Coronary artery (tissue), 2 donors: ENCODE measurements around the gene KRTAP1-5.

ENCODE experiments used
- DNase-seq: peaks from one replicate; pipeline ENCODE4 v3.0.0-alpha.2; 2017; ENCODE audit warnings: low spot score
- H3K27ac ChIP-seq, 2 donors: fragments of 200-600 bp; sonication (generic); one replicate each; pipeline ENCODE4 v1.5.1; 2016 to 2019
- H3K4me3 ChIP-seq: fragments of 200-600 bp; sonication (generic); 2 replicates; pipeline ENCODE4 v1.5.1; 2016; ENCODE audit warnings: mild to moderate bottlenecking, moderate library complexity
- CTCF ChIP-seq: fragments of 200-600 bp; sonication (generic); IDR thresholded peaks from one replicate; pipeline ENCODE4 v1.5.1; 2019; ENCODE audit warnings: antibody characterized with exemption

Gene KRTAP1-5

DNA sequence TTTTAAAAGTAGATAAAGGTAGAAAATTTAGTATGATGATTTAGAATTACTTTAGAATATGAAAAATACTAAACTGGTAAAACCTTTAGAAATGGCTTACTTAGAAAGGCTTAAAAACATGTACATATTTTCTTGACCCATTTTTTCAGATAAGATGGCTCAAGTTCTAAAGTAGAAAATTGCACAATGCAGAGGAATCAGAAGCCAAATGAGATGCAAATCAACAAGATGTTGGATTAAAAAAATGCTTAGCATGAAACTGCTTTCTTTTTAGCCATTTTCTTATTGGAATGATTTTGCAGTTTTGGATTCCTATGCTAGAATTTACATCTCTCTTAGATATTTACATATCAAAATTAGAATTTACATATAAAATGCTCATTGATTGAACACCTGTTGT, 16.6 kb downstream of the KRTAP1-5 start:
- Histone ChIP-seq H3K4me3 (no peak overlapping the region), H3K27ac (no peak overlapping the region)
- no peak for TF ChIP-seq CTCF
- DNase-seq, result no peak

- no peak for DNase-seq
- Histone ChIP-seq H3K4me3 (no peak overlapping the region), H3K27ac (no peak overlapping the region)
- no peak for TF ChIP-seq CTCF
Measured at GRCh38 chr17:41009936-41010335, 17.1 kb downstream of the KRTAP1-5 start.

DNA sequence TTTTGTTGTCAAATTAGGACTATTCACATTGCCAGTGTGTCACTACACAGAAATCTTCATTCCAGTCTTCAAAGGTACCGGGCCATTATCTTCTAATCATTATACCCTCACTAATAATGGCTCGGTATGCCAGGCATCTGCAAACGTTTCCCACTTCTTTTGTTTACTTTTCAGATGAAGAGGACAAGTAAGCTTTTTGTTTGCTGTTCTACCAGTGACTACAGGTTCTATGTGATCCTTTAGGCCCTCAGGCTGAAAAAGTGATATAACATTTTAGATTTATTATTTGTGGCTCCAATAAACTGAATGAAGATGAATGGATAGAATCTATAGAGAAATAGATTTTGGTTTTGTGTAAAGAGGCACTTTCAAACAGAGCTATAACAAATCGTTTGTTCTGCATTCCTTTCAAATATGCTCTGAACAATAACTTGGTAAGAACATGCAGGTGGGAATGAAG, 17.7 kb downstream of the KRTAP1-5 start:
- DNase-seq, result no peak
- no peak overlapping the region for H3K27ac ChIP-seq
- TF ChIP-seq CTCF, result no peak
- H3K4me3 ChIP-seq, result no peak overlapping the region

- no peak for TF ChIP-seq CTCF
- no peak within 1 kb of the TSS for H3K27ac ChIP-seq
- DNase-seq, result no peak
- H3K4me3 ChIP-seq, result no peak within 1 kb of the TSS
Measured at GRCh38 chr17:41008811-41009210, 18.2 kb downstream of the KRTAP1-5 start, which contains the start of gene KRTAP3-1. Gene KRTAP3-1, minus strand, starts transcription at chr17:41009128. Its CDS starts 54 bp downstream, at chr17:41009074.

DNA sequence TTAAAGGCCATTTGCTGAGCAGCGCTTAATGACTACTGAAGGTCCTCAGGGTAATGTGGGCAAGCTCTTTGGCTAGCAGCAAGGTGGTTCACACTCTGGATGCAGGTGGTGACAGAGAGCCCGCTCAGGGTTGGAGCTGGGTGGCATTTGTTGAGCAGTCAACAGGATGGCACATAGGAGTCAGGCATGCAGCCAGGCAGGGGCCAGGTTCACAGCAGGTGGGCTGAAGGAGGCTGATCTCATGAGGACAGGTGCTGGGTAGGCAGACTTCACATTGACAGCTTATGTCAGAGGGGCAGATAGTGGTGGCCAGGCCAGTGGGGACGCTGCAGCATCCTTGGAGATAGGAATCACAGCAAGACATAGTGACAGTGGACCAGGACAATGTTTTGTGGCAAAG, 22.6 kb downstream of the KRTAP1-5 start:
- no peak overlapping the region for H3K27ac ChIP-seq
- DNase-seq, result no peak

GRCh38 chr17:41003926-41004325, 23.1 kb downstream of the KRTAP1-5 start:
- no peak for DNase-seq
- H3K4me3 ChIP-seq, result no peak overlapping the region
- H3K27ac ChIP-seq, result no peak overlapping the region
- TF ChIP-seq CTCF, result no peak

More for the DNA sequence above, 22.6 kb downstream of the KRTAP1-5 start:
- H3K4me3 ChIP-seq, result no peak overlapping the region
- no peak for TF ChIP-seq CTCF

GRCh38 chr17:41002814-41003213, 24.2 kb downstream of the KRTAP1-5 start:
- no peak for TF ChIP-seq CTCF
- no peak overlapping the region for H3K4me3 ChIP-seq
- DNase-seq, result no peak
- no peak overlapping the region for H3K27ac ChIP-seq
